ENCODE results near the gene RBPJL.

GRCh38 chr20:45269056-45269455 is 37.6 kb upstream of the RBPJL start:
- TF ChIP-seq EZH2 (IDR thresholded peaks at IDR 0.05; ENCODE audit: borderline replicate concordance) (no peak), CTCF (IDR thresholded peaks at IDR 0.05; ENCODE audit: poor library complexity) (no peak), EZH2phosphoT487 (IDR thresholded peaks at IDR 0.05; ENCODE audit: low read depth, severe bottlenecking, unreplicated experiment) (no peak)
